A673 (cell line): Measurements from ENCODE around the gene FGF14.

ENCODE experiments used
- EZH2 ChIP-seq: fragments of 200-600 bp; sonication (generic); IDR thresholded peaks from 2 replicates; pipeline ENCODE4 v1.6.1; 2017; ENCODE audit warnings: borderline replicate concordance, low read depth, mild to moderate bottlenecking, mixed read lengths, antibody characterized with exemption, low read length; ENCODE audit not compliant: poor library complexity, severe bottlenecking
- TF ChIP-seq, protein P1 (sequence below): fragments of 300-800, 200-600 bp; sonication (generic); conservative IDR thresholded peaks from 2 replicates; pipeline ENCODE4 v1.5.1; 2017; ENCODE audit warnings: low read depth, mild to moderate bottlenecking, antibody characterized with exemption, low read length, moderate library complexity, mixed read lengths

DNA sequence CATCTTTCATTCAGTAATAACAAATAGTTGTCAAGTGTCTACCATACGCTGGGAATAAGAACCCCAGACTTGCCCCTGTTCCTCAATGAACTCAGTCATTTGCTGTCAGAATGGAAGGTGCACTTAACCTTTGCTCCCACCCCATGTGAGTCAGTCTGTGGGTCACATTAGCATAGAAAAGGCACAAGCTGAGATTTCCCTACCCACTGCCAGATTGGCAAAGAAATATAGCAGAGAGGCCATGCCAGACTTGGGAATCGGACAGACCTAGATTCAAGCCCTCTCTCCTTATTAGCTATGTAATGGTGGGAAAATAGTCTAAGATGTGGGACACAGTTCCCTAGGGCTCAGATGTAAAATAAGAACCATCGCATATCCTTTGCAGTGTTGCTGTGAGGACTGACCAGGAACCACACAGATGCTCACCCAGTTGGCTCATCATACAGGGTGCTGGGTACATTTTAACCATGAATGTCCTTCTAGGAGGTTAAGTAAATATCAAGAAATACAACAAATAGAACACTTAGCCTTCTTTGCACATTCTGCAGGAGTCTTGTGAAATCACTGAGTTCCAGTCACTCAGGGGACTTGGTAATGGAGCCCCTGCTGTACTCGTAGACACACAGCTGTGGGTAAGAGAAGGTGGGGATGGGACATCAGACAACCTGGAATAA lies 218.2 kb downstream of the FGF14 start:
- TF ChIP-seq EZH2: no peak
- TF ChIP-seq, protein P1, sequence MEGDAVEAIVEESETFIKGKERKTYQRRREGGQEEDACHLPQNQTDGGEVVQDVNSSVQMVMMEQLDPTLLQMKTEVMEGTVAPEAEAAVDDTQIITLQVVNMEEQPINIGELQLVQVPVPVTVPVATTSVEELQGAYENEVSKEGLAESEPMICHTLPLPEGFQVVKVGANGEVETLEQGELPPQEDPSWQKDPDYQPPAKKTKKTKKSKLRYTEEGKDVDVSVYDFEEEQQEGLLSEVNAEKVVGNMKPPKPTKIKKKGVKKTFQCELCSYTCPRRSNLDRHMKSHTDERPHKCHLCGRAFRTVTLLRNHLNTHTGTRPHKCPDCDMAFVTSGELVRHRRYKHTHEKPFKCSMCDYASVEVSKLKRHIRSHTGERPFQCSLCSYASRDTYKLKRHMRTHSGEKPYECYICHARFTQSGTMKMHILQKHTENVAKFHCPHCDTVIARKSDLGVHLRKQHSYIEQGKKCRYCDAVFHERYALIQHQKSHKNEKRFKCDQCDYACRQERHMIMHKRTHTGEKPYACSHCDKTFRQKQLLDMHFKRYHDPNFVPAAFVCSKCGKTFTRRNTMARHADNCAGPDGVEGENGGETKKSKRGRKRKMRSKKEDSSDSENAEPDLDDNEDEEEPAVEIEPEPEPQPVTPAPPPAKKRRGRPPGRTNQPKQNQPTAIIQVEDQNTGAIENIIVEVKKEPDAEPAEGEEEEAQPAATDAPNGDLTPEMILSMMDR: no peak
